Mucosa of stomach (tissue), 1 donor: ENCODE data around the gene CACNG1.

Experiments used
- H3K27me3 ChIP-seq: one replicate; pipeline ENCODE4 v1.7.0; 2013; ENCODE audit warnings: mild to moderate bottlenecking, low read length; ENCODE audit not compliant: control insufficient read depth, insufficient read depth
- H3K36me3 ChIP-seq: one replicate; pipeline ENCODE4 v1.7.0; 2013; ENCODE audit warnings: low read length; ENCODE audit not compliant: control insufficient read depth, insufficient read depth
- H3K4me1 ChIP-seq: one replicate; pipeline ENCODE4 v1.7.0; 2013; ENCODE audit warnings: mild to moderate bottlenecking, low read length; ENCODE audit not compliant: control insufficient read depth, insufficient read depth
- H3K4me3 ChIP-seq: one replicate; pipeline ENCODE4 v1.7.0; 2013; ENCODE audit warnings: low read length
- H3K9ac ChIP-seq: one replicate; pipeline ENCODE4 v1.7.0; 2013; ENCODE audit warnings: mild to moderate bottlenecking, low read length, moderate library complexity
- H3K9me3 ChIP-seq: one replicate; pipeline ENCODE4 v1.7.0; 2013; ENCODE audit warnings: mild to moderate bottlenecking, low read length, moderate library complexity; ENCODE audit not compliant: control insufficient read depth
- donor health status: Pancreatic carcinoma.

The CACNG1 gene

DNA sequence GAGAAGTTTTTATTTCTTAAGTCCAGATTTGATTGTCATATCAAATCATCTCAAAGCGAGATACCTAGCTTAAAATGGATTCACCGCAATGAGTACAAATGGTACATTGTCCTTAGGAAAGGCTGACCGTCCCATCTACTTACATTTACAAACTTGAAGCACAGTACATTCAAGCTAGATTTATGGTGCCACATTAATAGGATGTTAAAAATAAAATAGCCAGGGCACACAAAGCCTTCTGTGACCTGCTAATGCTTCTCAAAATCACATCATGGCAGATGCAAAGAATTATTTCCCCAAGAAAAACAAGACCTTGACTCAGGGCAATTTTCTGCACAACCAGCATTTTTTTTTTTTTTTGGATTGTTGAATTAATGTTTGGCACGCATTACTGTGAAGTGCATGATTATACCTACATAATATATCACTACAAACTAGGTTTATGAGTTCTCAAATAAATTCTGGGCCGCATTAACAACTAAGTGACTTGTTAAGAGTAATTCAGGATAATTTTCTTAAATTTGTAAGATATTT lies 25.3 kb downstream of the CACNG1 start:
- H3K9me3 ChIP-seq: no peaks in the 10 kb centered on the region
- H3K4me3 ChIP-seq: no peak overlapping the region
- H3K9ac ChIP-seq: no peak overlapping the region
- H3K27me3 ChIP-seq: no peaks in the 10 kb centered on the region
- no peaks in the 10 kb centered on the region for H3K36me3 ChIP-seq
- no peaks in the 10 kb centered on the region for H3K4me1 ChIP-seq

DNA sequence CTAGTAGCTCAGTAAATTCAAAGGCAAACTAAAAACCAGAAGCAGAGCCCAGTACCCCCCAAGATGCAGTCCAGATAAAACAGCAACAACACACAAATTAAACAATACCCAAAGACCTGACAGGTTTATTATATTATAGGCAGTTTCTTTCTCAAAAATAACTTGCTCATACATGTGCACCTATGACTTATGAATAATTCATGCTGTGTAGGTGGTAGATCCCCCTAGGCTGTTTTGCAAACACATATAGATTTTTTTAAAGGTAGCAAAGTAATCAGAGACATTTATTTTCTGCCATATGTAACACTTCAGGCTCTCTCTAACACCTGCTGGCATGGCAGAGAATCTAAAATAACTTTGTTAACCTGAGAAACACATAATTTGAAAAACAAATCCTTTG lies 27.2 kb downstream of the CACNG1 start:
- no peak overlapping the region for H3K4me3 ChIP-seq
- no peaks in the 10 kb centered on the region for H3K27me3 ChIP-seq
- no peaks in the 10 kb centered on the region for H3K9me3 ChIP-seq
- H3K4me1 ChIP-seq: no peaks in the 10 kb centered on the region
- H3K36me3 ChIP-seq: no peaks in the 10 kb centered on the region
- no peak overlapping the region for H3K9ac ChIP-seq

GRCh38 chr17:67072885-67073284 lies 28.5 kb downstream of the CACNG1 start:
- Histone ChIP-seq H3K4me3 (no peak overlapping the region), H3K4me1 (no peaks in the 10 kb centered on the region), H3K36me3 (no peaks in the 10 kb centered on the region), H3K9me3 (no peaks in the 10 kb centered on the region), H3K9ac (no peak overlapping the region), H3K27me3 (no peaks in the 10 kb centered on the region)

DNA sequence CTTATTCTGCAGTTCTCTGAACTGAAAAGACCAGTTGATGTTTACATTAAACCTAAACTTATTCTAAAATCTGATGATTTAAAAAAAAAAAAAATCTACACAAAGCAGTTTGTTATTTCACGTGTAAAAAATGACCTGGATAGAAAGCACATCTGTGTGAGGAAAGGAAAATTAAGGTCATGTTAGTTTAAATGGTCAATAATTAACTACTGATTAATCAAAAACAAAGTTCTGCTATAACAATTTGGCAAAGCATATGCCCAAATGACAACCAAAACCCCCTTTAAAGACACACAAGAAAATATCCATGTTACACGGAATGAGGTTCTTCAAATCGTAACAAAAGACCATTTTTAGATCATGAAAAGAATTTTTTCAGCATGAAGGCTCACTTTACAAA lies 30.4 kb downstream of the CACNG1 start:
- Histone ChIP-seq H3K27me3 (no peaks in the 10 kb centered on the region), H3K9me3 (no peaks in the 10 kb centered on the region), H3K36me3 (no peaks in the 10 kb centered on the region), H3K9ac (no peak overlapping the region), H3K4me1 (no peaks in the 10 kb centered on the region), H3K4me3 (no peak overlapping the region)

GRCh38 chr17:67076290-67076689 lies 31.9 kb downstream of the CACNG1 start:
- Histone ChIP-seq H3K4me3 (no peak overlapping the region), H3K9me3 (no peaks in the 10 kb centered on the region), H3K36me3 (no peaks in the 10 kb centered on the region), H3K4me1 (no peaks in the 10 kb centered on the region), H3K9ac (no peak overlapping the region), H3K27me3 (no peaks in the 10 kb centered on the region)

DNA sequence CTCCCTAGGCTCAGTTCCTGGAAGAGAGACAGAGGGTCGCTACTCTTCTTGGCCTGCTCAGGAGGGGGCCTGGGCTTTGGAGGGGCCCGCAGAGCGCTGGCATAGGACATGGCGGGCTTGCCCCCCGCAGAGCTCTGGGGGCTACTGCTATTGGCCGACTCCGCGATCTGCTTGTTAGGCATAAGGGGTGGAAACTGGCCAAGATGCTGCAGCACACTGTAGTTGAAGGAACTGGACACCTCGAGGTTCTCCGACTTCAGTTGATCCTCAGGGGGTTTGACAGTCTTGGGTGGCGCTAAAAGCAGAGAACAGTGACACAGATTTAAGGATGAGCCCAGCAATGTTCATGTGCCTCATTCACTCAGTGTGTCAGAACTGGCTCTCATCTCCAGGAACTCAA lies 33.9 kb downstream of the CACNG1 start:
- Histone ChIP-seq H3K27me3 (no peaks in the 10 kb centered on the region), H3K4me3 (no peak overlapping the region), H3K4me1 (no peaks in the 10 kb centered on the region), H3K9me3 (no peaks in the 10 kb centered on the region), H3K9ac (no peak overlapping the region), H3K36me3 (no peaks in the 10 kb centered on the region)

- Histone ChIP-seq H3K4me1 (no peaks in the 10 kb centered on the region), H3K9ac (no peak overlapping the region), H3K4me3 (no peak overlapping the region), H3K27me3 (no peaks in the 10 kb centered on the region), H3K9me3 (no peaks in the 10 kb centered on the region), H3K36me3 (no peaks in the 10 kb centered on the region)
Observed at GRCh38 chr17:67079491-67079890, 35.1 kb downstream of the CACNG1 start.

- H3K9ac ChIP-seq: no peak overlapping the region
- no peak overlapping the region for H3K4me3 ChIP-seq
- H3K9me3 ChIP-seq: no peaks in the 10 kb centered on the region
- H3K27me3 ChIP-seq: no peaks in the 10 kb centered on the region
- H3K36me3 ChIP-seq: no peaks in the 10 kb centered on the region
- H3K4me1 ChIP-seq: no peaks in the 10 kb centered on the region
Observed at GRCh38 chr17:67080804-67081203, 36.5 kb downstream of the CACNG1 start.

DNA sequence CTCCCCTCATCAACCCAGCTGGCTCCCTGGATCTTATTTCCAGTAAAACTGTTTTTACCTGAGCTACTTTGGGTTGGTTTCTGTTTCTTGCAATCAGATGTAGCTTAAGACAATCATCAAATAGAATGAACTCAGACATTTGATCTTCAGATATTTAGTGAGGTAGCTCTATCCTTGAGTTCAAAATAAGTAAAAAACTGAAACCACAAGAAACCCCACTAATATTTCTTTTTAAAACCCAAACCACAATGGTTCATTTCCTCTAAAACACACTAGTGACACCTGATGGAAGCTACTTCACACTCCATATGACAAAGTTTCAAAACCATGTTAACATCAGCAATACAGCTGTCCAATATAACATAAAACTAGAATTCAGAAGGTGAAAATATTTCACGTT lies 37.8 kb downstream of the CACNG1 start:
- Histone ChIP-seq H3K9ac (no peak overlapping the region), H3K4me1 (no peaks in the 10 kb centered on the region), H3K9me3 (no peaks in the 10 kb centered on the region), H3K4me3 (no peak overlapping the region), H3K27me3 (no peaks in the 10 kb centered on the region), H3K36me3 (no peaks in the 10 kb centered on the region)

DNA sequence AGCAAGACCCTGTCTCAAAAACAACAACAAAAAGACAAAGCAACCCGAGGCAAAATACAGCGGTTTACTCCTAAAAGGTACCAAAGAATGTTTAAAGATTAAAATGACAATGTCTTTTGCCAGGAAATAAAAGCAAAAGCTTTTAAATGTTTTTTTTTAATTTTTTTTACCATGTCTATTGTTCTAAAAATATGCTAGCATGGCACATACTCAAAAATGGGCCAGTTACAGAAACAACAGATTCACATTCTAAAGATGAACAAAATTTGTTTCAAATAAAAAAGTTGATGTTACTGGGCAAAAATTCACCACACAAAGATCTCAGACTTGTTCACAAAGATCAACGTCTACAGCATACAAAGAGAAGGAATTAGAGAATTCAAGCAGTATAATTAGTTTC lies 41.1 kb downstream of the CACNG1 start:
- Histone ChIP-seq H3K27me3 (no peaks in the 10 kb centered on the region), H3K9me3 (no peaks in the 10 kb centered on the region), H3K9ac (no peak overlapping the region), H3K36me3 (no peaks in the 10 kb centered on the region), H3K4me3 (no peak overlapping the region), H3K4me1 (no peaks in the 10 kb centered on the region)

DNA sequence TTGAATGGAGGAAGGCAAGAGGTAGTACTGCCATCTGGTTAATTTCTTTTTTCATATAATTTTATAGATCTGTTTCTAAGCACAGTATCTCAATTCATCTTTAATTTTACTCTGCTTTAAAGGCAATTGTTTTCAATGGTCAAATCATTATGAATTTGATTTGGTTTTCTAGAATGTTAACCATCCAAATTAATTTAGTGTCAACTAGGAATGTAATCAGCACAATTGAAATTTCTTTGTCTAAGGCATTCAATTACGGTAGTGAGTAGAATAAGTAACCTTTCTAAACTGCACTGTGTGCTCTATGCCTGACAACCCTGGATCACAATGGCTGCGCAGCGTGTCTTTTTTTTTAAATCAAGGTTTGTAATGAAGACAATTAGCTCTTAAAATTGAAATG lies 44.3 kb downstream of the CACNG1 start:
- H3K9ac ChIP-seq: no peak overlapping the region
- no peak overlapping the region for H3K4me3 ChIP-seq
- no peaks in the 10 kb centered on the region for H3K27me3 ChIP-seq

DNA sequence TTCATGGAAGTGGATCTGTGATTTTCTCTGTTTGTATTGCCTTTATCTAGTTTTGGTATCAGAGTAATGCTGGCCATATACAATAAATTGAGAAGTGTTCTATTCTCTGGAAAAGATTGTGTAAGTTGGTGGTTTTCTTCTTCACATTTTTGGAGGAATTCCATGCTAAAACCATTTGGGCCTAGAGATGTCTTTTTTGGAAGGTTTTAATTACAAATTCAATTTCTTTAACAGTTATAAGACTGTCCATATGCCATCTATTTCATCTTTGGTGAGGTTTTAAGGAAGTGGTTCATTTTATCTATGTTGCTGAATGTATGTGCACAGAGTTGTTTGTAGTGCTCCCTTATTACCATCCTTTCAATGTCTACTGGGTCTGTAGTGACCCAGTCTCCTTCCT lies 46.0 kb downstream of the CACNG1 start:
- H3K9me3 ChIP-seq: no peaks in the 10 kb centered on the region
- no peaks in the 10 kb centered on the region for H3K27me3 ChIP-seq
- no peaks in the 10 kb centered on the region for H3K4me1 ChIP-seq
- no peak overlapping the region for H3K9ac ChIP-seq
- H3K4me3 ChIP-seq: no peak overlapping the region
- no peaks in the 10 kb centered on the region for H3K36me3 ChIP-seq

More for the DNA sequence above, 44.3 kb downstream of the CACNG1 start:
- no peaks in the 10 kb centered on the region for H3K4me1 ChIP-seq
- H3K9me3 ChIP-seq: no peaks in the 10 kb centered on the region
- H3K36me3 ChIP-seq: no peaks in the 10 kb centered on the region

DNA sequence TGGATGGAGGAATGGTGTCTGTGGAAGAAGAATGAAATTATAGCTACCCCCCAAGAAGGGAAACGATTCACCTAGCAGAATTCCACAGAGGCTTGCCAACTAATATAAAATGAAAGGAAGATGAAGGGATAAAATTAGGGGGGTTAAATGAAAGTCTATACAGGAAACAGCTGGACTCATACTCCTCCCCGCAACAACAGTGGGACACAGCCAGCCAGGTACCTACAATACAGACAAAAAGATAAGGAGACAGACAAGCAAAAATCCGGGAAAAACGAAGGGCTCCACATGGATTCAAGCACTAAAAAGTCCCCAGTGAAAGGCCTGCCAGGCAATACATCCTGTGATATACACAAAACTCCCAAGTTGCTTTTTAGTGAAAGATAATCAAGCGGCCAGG lies 47.9 kb downstream of the CACNG1 start:
- Histone ChIP-seq H3K9ac (no peak overlapping the region), H3K9me3 (no peaks in the 10 kb centered on the region), H3K4me3 (no peak overlapping the region), H3K36me3 (no peaks in the 10 kb centered on the region), H3K27me3 (no peaks in the 10 kb centered on the region), H3K4me1 (no peaks in the 10 kb centered on the region)
